Esophagus muscularis mucosa (tissue), 4 donors: ENCODE measurements around the gene EDEM1.

Source experiments
- CTCF ChIP-seq, 3 experiments: fragments of 200-600 bp in 2 of 3; fragments of 450-650 bp in 1 of 3; sonication (generic) in 2 of 3; IDR thresholded peaks; one replicate each; pipeline ENCODE4 v1.5.1; 2017 to 2019; ENCODE audit warnings: antibody characterized with exemption in 3 of 3, mild to moderate bottlenecking in 2 of 3, moderate library complexity in 1 of 3
- EP300 ChIP-seq: sonication (generic); formaldehyde crosslinking; IDR thresholded peaks from one replicate; pipeline ENCODE4 v1.6.1; 2017; ENCODE audit warnings: antibody characterized with exemption
- POLR2A ChIP-seq: fragments of 450-650 bp; IDR thresholded peaks from one replicate; pipeline ENCODE4 v1.6.1; 2017; ENCODE audit warnings: antibody characterized with exemption, moderate library complexity, mild to moderate bottlenecking, low read depth
- POLR2AphosphoS5 ChIP-seq, 2 donors: sonication (generic); formaldehyde crosslinking; IDR thresholded peaks; one replicate each; pipeline ENCODE4 v1.6.1; 2017; ENCODE audit warnings: antibody characterized with exemption in 2 of 2

DNA sequence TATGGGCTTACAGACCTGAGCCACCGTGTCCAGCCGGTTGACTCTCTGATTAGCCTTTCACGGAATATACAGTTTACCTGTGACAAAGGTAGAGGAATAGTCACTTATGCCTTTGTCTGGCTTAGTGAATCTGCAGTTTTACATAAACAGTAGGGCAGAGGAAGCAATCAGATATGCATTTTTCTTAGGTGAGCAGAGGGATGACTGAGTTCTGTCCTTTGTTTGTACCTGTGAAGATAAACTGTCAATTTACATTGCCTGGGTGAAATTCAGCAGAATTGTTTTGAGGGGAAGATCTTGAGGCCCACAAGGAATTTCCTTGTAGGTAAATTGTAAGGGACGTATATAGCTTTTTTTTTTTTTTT lies 10.8 kb downstream of the EDEM1 start:
- TF ChIP-seq EP300 (no peak), POLR2A (no peak), POLR2AphosphoS5 (IDR thresholded peaks at IDR 0.05) (no peak), CTCF (IDR thresholded peaks at IDR 0.05) (no peak)
